Measurements from ENCODE around the gene TMSB4Y. TPM values are rescaled to one million over a fixed set of nuclear protein-coding genes. Genes with fewer than 3 reads are reported as not detected.

TMSB4Y gene
- total RNA-seq, 1 donor from 2014 or later, result not detected

- H3K27ac ChIP-seq, result no peak overlapping the region
- no peak overlapping the region for H3K4me3 ChIP-seq
- no peaks in the 10 kb centered on the region for H3K4me1 ChIP-seq
These were observed 47.8 kb downstream of the TMSB4Y start for GRCh38 chrY:13751289-13752071.

GRCh38 chrY:13754661-13755060, 51.0 kb downstream of the TMSB4Y start:
- Histone ChIP-seq H3K27ac (no peak overlapping the region), H3K4me3 (no peak overlapping the region), H3K4me1 (no peaks in the 10 kb centered on the region), H3K36me3 (no peaks in the 10 kb centered on the region), H3K27me3 (no peaks in the 10 kb centered on the region), H3K9me3 (no peaks in the 10 kb centered on the region)
- no peak for TF ChIP-seq CTCF (IDR thresholded peaks at IDR 0.05)
- no peak for DNase-seq (ENCODE audit: low spot score in 2 of 2)
- intact Hi-C loops (cut with DNase I), result no loop called here

More at GRCh38 chrY:13751289-13752071, 47.8 kb downstream of the TMSB4Y start:
- no peaks in the 10 kb centered on the region for H3K36me3 ChIP-seq
- H3K27me3 ChIP-seq, result no peaks in the 10 kb centered on the region
- H3K9me3 ChIP-seq, result no peaks in the 10 kb centered on the region
- intact Hi-C loops (cut with DNase I), result no loop called here
- TF ChIP-seq CTCF (IDR thresholded peaks at IDR 0.05), result no peak
- no peak for DNase-seq (ENCODE audit: low spot score in 2 of 2)

Other genes starting within 250 kb of the TMSB4Y start
- gene UTY, start 223.9 kb upstream of the TMSB4Y start, total RNA-seq, result not detected